ENCODE data around the gene TCP11L2. TPM values are rescaled to one million over a fixed set of nuclear protein-coding genes. Genes with fewer than 3 reads are reported as not detected.

The TCP11L2 gene
- total RNA-seq, 2 experiments from 2014 or later = 139 to 144 TPM

GRCh38 chr12:106288494-106289195, 13.9 kb upstream of the TCP11L2 start:
- POLR2A ChIA-PET = no interaction called here
- Mint-ChIP-seq H3K27ac (no peak overlapping the region), H3K27me3 (peaks cover 10% of the 10 kb centered on the region), H3K4me3 (no peak overlapping the region), H3K4me1 (ENCODE audit: low read depth) (no peaks in the 10 kb centered on the region), H3K9me3 (no peaks in the 10 kb centered on the region), H3K36me3 (ENCODE audit: low read depth) (no peaks in the 10 kb centered on the region)
- intact Hi-C loops (cut with DNase I, micrococcal nuclease) = no loop called here
- CTCF ChIA-PET = no interaction called here
- H3K27ac ChIP-seq (ENCODE audit: low read depth in 1 of 2, low read length in 2 of 2) = no peak overlapping the region
- H3K9me3 ChIP-seq (ENCODE audit: control insufficient read depth in 1 of 2, insufficient read depth in 1 of 2, low read length in 2 of 2) = no peaks in the 10 kb centered on the region
- H3K27me3 ChIP-seq (ENCODE audit: control insufficient read depth in 1 of 2, insufficient read depth in 2 of 2, low read length in 2 of 2) = no peaks in the 10 kb centered on the region
- H3K4me3 ChIP-seq (ENCODE audit: low read length) = no peak overlapping the region
- H3K36me3 ChIP-seq (ENCODE audit: insufficient read depth, low read length) = no peaks in the 10 kb centered on the region
- no peak for TF ChIP-seq CTCF (IDR thresholded peaks at IDR 0.05)
- peak in 2 of 14 experiments; percentile 38 to 56 for DNase-seq
- no peaks in the 10 kb centered on the region for H3K4me1 ChIP-seq (ENCODE audit: insufficient read depth, low read length)
- no peak for ATAC-seq (ENCODE audit: poor library complexity)

GRCh38 chr12:106289196-106289681, 13.3 kb upstream of the TCP11L2 start:
- DNase-seq (no peak), ATAC-seq (ENCODE audit: poor library complexity) (no peak)
- no peak overlapping the region for H3K4me3 ChIP-seq (ENCODE audit: low read length)
- H3K4me1 Mint-ChIP-seq (ENCODE audit: low read depth) = no peaks in the 10 kb centered on the region
- no peaks in the 10 kb centered on the region for H3K4me1 ChIP-seq (ENCODE audit: insufficient read depth, low read length)
- H3K9me3 ChIP-seq (ENCODE audit: control insufficient read depth in 1 of 2, insufficient read depth in 1 of 2, low read length in 2 of 2) = no peaks in the 10 kb centered on the region
- H3K27me3 Mint-ChIP-seq = peaks cover 8% of the 10 kb centered on the region
- H3K36me3 ChIP-seq (ENCODE audit: insufficient read depth, low read length) = no peaks in the 10 kb centered on the region
- ChIA-PET CTCF (no interaction called here), POLR2A (interaction anchor here (2.8 kb wide), 1 partner anchor 12 kb away, joined by 12 read pairs; the partner anchor contains the start of gene TCP11L2)
- H3K9me3 Mint-ChIP-seq = no peaks in the 10 kb centered on the region
- no peak overlapping the region for H3K27ac Mint-ChIP-seq
- TF ChIP-seq CTCF (IDR thresholded peaks at IDR 0.05) = no peak
- no peaks in the 10 kb centered on the region for H3K27me3 ChIP-seq (ENCODE audit: control insufficient read depth in 1 of 2, insufficient read depth in 2 of 2, low read length in 2 of 2)
- H3K4me3 Mint-ChIP-seq = no peak overlapping the region
- H3K27ac ChIP-seq (ENCODE audit: low read depth in 1 of 2, low read length in 2 of 2) = no peak overlapping the region
- intact Hi-C loops (cut with DNase I, micrococcal nuclease) = no loop called here
- H3K36me3 Mint-ChIP-seq (ENCODE audit: low read depth) = no peaks in the 10 kb centered on the region

GRCh38 chr12:106290666-106291065, 11.9 kb upstream of the TCP11L2 start:
- no peak overlapping the region for H3K27ac ChIP-seq (ENCODE audit: low read depth in 1 of 2, low read length in 2 of 2)
- no peak for TF ChIP-seq CTCF (IDR thresholded peaks at IDR 0.05)
- H3K36me3 ChIP-seq (ENCODE audit: insufficient read depth, low read length) = no peaks in the 10 kb centered on the region
- no peak for ATAC-seq (ENCODE audit: poor library complexity)
- H3K4me1 ChIP-seq (ENCODE audit: insufficient read depth, low read length) = no peaks in the 10 kb centered on the region
- H3K9me3 ChIP-seq (ENCODE audit: control insufficient read depth in 1 of 2, insufficient read depth in 1 of 2, low read length in 2 of 2) = no peaks in the 10 kb centered on the region
- DNase-seq = no peak
- H3K4me1 Mint-ChIP-seq (ENCODE audit: low read depth) = no peaks in the 10 kb centered on the region
- H3K36me3 Mint-ChIP-seq (ENCODE audit: low read depth) = no peaks in the 10 kb centered on the region
- no peaks in the 10 kb centered on the region for H3K9me3 Mint-ChIP-seq
- H3K27me3 Mint-ChIP-seq = no peaks in the 10 kb centered on the region
- no peak overlapping the region for H3K4me3 ChIP-seq (ENCODE audit: low read length)
- H3K4me3 Mint-ChIP-seq = no peak overlapping the region
- H3K27me3 ChIP-seq (ENCODE audit: control insufficient read depth in 1 of 2, insufficient read depth in 2 of 2, low read length in 2 of 2) = no peaks in the 10 kb centered on the region
- no peak overlapping the region for H3K27ac Mint-ChIP-seq
- POLR2A ChIA-PET = interaction anchor here (0.8 to 2.8 kb wide), 2 partner anchors 11 to 13 kb away, joined by 3 to 12 read pairs; partner anchors contain the start of gene TCP11L2
- intact Hi-C loops (cut with DNase I, micrococcal nuclease) = no loop called here
- CTCF ChIA-PET = interaction anchor here (0.6 to 1.3 kb wide), 2 partner anchors 18 to 57 kb away, joined by 3 read pairs; no protein-coding TSS in a partner anchor

Measured in CD4-positive, alpha-beta T cell (primary cell).